Activated CD8-positive, alpha-beta memory T cell treated with anti-CD3 and anti-CD28 coated beads, Interleukin-2, amount 10 ng/mL, durations not matched to agents 7 days and 5 days (primary cell): Measurements from ENCODE around the gene SERPINB1. TPM values are rescaled to one million over a fixed set of nuclear protein-coding genes. Genes with fewer than 3 reads are reported as not detected.

ENCODE experiments used
- ATAC-seq: fragments of 150-1000 bp; cut with Tn5 transposase; one replicate; pipeline ENCODE4 v1.10.0; 2021; ENCODE audit warnings: moderate library complexity
- CTCF ChIA-PET: fragments of 350-600 bp; sonication (Branson Sonifier 250); formaldehyde crosslinking; loops from one replicate; lab custom pipeline; 2021; ENCODE audit warnings: antibody characterized with exemption; lab: Charles Lee
- DNase-seq: peaks from one replicate; pipeline ENCODE4 v3.0.0-alpha.2; 2020
- H3K27ac Mint-ChIP-seq: one replicate; pipeline ENCODE4 v1.8.0; 2021; ENCODE audit warnings: mild to moderate bottlenecking, mixed read lengths
- H3K27me3 Mint-ChIP-seq: one replicate; pipeline ENCODE4 v1.8.0; 2021; ENCODE audit warnings: mixed read lengths
- H3K36me3 Mint-ChIP-seq: one replicate; pipeline ENCODE4 v1.8.0; 2021; ENCODE audit warnings: mild to moderate bottlenecking, mixed read lengths
- H3K4me1 Mint-ChIP-seq: one replicate; pipeline ENCODE4 v1.8.0; 2021; ENCODE audit warnings: mixed read lengths
- H3K4me3 Mint-ChIP-seq: one replicate; pipeline ENCODE4 v1.8.0; 2021; ENCODE audit warnings: mild to moderate bottlenecking, moderate library complexity, mixed read lengths
- H3K9me3 Mint-ChIP-seq: one replicate; pipeline ENCODE4 v1.8.0; 2022; ENCODE audit warnings: low read depth, mixed read lengths
- total RNA-seq, 2 experiments: library from RNA; stranded (reverse); gene quantifications; one replicate each; pipeline ENCODE4 v1.2.3, GENCODE V29; 2021

The SERPINB1 gene
- total RNA-seq, 2 experiments from 2014 or later, result 55.2 to 65.7 TPM

- Mint-ChIP-seq H3K36me3 (no peaks in the 10 kb centered on the region), H3K4me1 (peaks cover 25% of the 10 kb centered on the region), H3K9me3 (no peaks in the 10 kb centered on the region), H3K4me3 (no peak overlapping the region), H3K27ac (no peak overlapping the region), H3K27me3 (no peaks in the 10 kb centered on the region)
- ATAC-seq (no peak), DNase-seq (no peak)
- CTCF ChIA-PET, result interaction anchor here (0.9 kb wide), 1 partner anchor 41 kb away, joined by 3 read pairs; the partner anchor contains the start of gene SERPINB1
Observed at GRCh38 chr6:2800552-2801316, 40.9 kb downstream of the SERPINB1 start.

- Mint-ChIP-seq H3K9me3 (no peaks in the 10 kb centered on the region), H3K4me3 (no peak overlapping the region), H3K27ac (no peak overlapping the region), H3K4me1 (peaks cover 28% of the 10 kb centered on the region), H3K36me3 (no peaks in the 10 kb centered on the region), H3K27me3 (no peaks in the 10 kb centered on the region)
- ATAC-seq, result peak; percentile 64
- no peak for DNase-seq
- CTCF ChIA-PET, result interaction anchor here (0.9 kb wide), 1 partner anchor 42 kb away, joined by 3 read pairs; the partner anchor contains the start of gene SERPINB1
Observed at GRCh38 chr6:2799936-2800527, 41.6 kb downstream of the SERPINB1 start.

DNA sequence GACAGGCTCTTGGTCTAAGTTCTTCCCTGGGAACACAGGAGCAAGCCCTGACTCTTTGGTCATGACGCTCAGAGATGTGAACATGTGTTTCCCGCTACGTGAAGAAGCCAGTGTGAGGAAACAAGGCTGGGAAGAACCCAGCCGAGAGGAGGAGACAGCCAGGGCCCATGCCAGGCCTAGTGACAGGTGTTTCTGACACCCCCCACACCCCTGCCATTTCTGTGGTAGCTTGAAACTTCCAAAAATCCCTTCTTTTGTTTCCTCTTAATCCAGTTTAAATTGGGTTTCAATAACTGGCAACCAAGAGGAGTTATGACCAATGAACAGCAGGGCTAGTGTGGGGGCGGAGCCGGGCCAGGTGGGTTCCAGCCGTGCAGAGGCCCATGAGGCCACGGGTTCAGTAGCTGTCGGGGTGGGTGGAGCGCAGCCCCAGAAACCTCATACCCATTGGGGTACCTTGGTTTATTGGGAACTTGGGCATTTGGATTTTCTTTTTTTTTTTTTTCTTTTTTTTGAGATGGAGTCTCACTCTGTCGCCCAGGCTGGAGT is 43.0 kb downstream of the SERPINB1 start:
- H3K4me1 Mint-ChIP-seq, result peaks cover 36% of the 10 kb centered on the region
- no peak overlapping the region for H3K4me3 Mint-ChIP-seq
- no peak overlapping the region for H3K27ac Mint-ChIP-seq
- DNase-seq (no peak), ATAC-seq (no peak)
- H3K9me3 Mint-ChIP-seq, result no peaks in the 10 kb centered on the region
- CTCF ChIA-PET, result interaction anchor here (0.9 to 2.2 kb wide), 4 partner anchors 26 to 134 kb away, joined by 3 to 9 read pairs (median 4); no protein-coding TSS in a partner anchor
- H3K36me3 Mint-ChIP-seq, result no peaks in the 10 kb centered on the region
- H3K27me3 Mint-ChIP-seq, result no peaks in the 10 kb centered on the region

DNA sequence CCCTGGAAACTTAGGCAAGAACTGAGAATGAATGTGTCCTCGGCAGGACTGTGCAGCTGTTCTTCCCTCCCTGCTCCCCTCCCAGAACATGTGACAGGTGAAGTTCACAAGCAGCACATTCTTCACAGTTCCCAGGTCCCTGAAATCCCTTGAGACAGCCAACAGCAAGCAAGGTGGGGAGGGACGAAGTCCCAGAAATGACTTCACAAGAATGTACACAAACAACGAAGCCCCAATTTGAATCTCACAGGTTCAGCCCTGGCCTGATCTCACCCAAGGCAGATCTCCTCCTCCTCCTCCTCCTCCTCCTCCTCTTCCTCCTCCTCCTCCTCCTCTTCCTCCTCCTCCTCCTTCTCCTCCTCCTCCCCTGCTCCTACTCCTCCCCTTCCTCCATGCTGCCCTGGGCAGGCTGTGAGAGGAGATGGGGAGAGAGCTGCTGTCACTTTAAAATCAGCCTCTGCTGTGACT is 44.1 kb downstream of the SERPINB1 start:
- H3K36me3 Mint-ChIP-seq, result no peaks in the 10 kb centered on the region
- H3K4me3 Mint-ChIP-seq, result no peak overlapping the region
- no peaks in the 10 kb centered on the region for H3K9me3 Mint-ChIP-seq
- ATAC-seq (no peak), DNase-seq (no peak)
- H3K27ac Mint-ChIP-seq, result no peak overlapping the region
- CTCF ChIA-PET, result interaction anchor here (0.9 to 2.2 kb wide), 5 partner anchors 14 to 155 kb away, joined by 3 to 9 read pairs (median 4); no protein-coding TSS in a partner anchor
- no peaks in the 10 kb centered on the region for H3K27me3 Mint-ChIP-seq
- peaks cover 47% of the 10 kb centered on the region for H3K4me1 Mint-ChIP-seq

DNA sequence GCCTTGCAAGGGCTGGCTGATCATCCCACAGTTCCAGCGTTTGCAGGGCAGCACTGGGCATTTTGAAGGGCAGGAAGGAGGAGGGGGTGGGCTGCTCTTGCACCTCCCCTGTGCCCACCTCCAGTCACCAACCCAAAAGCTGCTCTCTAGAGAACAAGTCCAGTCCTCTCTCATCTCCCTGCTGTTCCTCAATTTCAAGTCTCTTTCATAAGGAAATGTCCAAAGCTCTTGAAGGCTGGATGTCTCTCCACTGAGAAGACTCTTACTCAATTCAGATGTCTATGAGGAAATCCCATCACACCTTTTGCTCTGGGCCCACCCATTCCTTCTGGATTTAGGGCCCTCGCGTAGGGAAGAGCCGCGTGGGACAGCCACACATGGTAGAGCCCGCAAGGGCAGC is 44.8 kb downstream of the SERPINB1 start:
- no peak overlapping the region for H3K4me3 Mint-ChIP-seq
- ATAC-seq, result no peak
- CTCF ChIA-PET, result interaction anchor here (0.9 to 2.2 kb wide), 4 partner anchors 13 to 156 kb away, joined by 3 to 9 read pairs (median 4); no protein-coding TSS in a partner anchor
- no peaks in the 10 kb centered on the region for H3K9me3 Mint-ChIP-seq
- no peaks in the 10 kb centered on the region for H3K36me3 Mint-ChIP-seq
- no peak for DNase-seq
- no peak overlapping the region for H3K27ac Mint-ChIP-seq
- H3K27me3 Mint-ChIP-seq, result no peaks in the 10 kb centered on the region
- peaks cover 52% of the 10 kb centered on the region for H3K4me1 Mint-ChIP-seq

DNA sequence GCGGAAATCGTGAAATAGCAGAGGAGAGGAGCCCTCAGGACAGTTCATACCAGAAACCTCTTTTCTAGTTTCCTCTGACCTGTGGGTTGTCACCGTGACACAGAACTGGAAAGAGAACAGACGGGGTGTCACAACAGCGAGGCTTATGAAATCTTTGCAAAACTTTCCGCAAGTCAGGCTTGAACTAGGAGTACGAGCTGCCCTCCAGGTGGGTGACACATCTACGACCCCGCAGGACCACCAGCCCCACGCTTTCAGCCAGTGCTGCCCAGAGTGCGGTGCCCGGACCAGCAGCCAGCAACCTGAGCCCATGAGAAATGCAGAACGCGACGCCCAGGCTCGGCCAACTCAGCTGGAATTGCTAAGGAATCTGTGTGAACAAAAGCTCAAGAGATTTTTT is 45.7 kb downstream of the SERPINB1 start:
- Mint-ChIP-seq H3K36me3 (no peaks in the 10 kb centered on the region), H3K27me3 (no peaks in the 10 kb centered on the region), H3K9me3 (no peaks in the 10 kb centered on the region), H3K4me1 (peaks cover 59% of the 10 kb centered on the region), H3K4me3 (no peak overlapping the region), H3K27ac (no peak overlapping the region)
- CTCF ChIA-PET, result no interaction called here
- DNase-seq, result no peak
- ATAC-seq, result no peak

GRCh38 chr6:2795162-2795561 is 46.5 kb downstream of the SERPINB1 start:
- ATAC-seq (no peak), DNase-seq (no peak)
- CTCF ChIA-PET, result interaction anchor here (1.4 to 1.8 kb wide), 2 partner anchors 51 to 139 kb away, joined by 4 read pairs; no protein-coding TSS in a partner anchor
- Mint-ChIP-seq H3K27me3 (no peaks in the 10 kb centered on the region), H3K4me1 (peaks cover 56% of the 10 kb centered on the region), H3K27ac (no peak overlapping the region), H3K4me3 (no peak overlapping the region), H3K9me3 (no peaks in the 10 kb centered on the region), H3K36me3 (no peaks in the 10 kb centered on the region)

DNA sequence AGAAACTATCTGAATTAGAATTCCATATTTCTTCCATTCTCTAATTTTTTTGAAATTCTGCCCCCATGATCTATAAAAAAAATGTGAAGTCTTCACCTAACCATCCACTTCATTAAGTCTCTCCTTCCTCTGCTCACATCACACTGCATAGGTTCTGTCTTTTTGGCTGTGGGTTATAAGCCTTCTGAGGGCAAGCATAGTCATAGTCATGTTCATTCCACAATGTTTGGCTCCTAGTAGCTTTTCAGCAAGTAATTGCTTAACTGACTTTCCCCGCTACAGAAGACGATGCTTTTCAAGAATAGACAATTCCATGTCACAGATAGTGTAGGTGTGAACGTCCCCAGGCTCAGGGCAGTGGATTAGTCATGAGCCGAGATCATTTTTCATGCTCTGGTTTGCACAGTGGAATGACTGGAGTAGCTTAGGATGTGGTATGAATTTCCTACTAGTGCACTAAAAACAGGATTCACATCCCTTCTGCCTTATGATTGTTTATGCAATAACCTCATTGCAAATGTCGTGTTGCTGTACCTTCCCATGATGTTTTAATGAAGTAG is 47.4 kb downstream of the SERPINB1 start:
- ATAC-seq, result no peak
- H3K4me1 Mint-ChIP-seq, result peaks cover 47% of the 10 kb centered on the region

GRCh38 chr6:2793534-2794151 is 48.0 kb downstream of the SERPINB1 start:
- Mint-ChIP-seq H3K4me1 (peaks cover 45% of the 10 kb centered on the region), H3K27ac (peak overlapping the region; percentile 85), H3K4me3 (peak overlapping the region; percentile 20), H3K27me3 (no peaks in the 10 kb centered on the region), H3K9me3 (no peaks in the 10 kb centered on the region), H3K36me3 (no peaks in the 10 kb centered on the region)
- CTCF ChIA-PET, result interaction anchor here (0.8 to 1.9 kb wide), 13 partner anchors 10 to 270 kb away, joined by 3 to 6 read pairs (median 4); partner anchors contain the start of genes SERPINB1 and WRNIP1
- ATAC-seq (peak; percentile 71), DNase-seq (peak; percentile 66)

More for the DNA sequence above, 47.4 kb downstream of the SERPINB1 start:
- no peaks in the 10 kb centered on the region for H3K27me3 Mint-ChIP-seq
- peak overlapping the region; percentile 85 for H3K27ac Mint-ChIP-seq
- no peaks in the 10 kb centered on the region for H3K36me3 Mint-ChIP-seq
- no peaks in the 10 kb centered on the region for H3K9me3 Mint-ChIP-seq
- CTCF ChIA-PET, result interaction anchor here (1.1 to 1.9 kb wide), 12 partner anchors 10 to 270 kb away, joined by 3 to 6 read pairs (median 4); partner anchors contain the start of genes SERPINB1 and WRNIP1
- no peak for DNase-seq
- no peak overlapping the region for H3K4me3 Mint-ChIP-seq

- peaks cover 43% of the 10 kb centered on the region for H3K4me1 Mint-ChIP-seq
- H3K36me3 Mint-ChIP-seq, result peaks cover 4% of the 10 kb centered on the region
- H3K27me3 Mint-ChIP-seq, result no peaks in the 10 kb centered on the region
- DNase-seq, result no peak
- H3K4me3 Mint-ChIP-seq, result no peak overlapping the region
- ATAC-seq, result no peak
- H3K9me3 Mint-ChIP-seq, result no peaks in the 10 kb centered on the region
- CTCF ChIA-PET, result interaction anchor here (1.1 to 3.8 kb wide), 16 partner anchors 19 to 196 kb away, joined by 4 to 53 read pairs (median 7); partner anchors contain the start of genes SERPINB1 and WRNIP1
- H3K27ac Mint-ChIP-seq, result peak overlapping the region; percentile 85
Observed at GRCh38 chr6:2792330-2793110, 49.1 kb downstream of the SERPINB1 start.

DNA sequence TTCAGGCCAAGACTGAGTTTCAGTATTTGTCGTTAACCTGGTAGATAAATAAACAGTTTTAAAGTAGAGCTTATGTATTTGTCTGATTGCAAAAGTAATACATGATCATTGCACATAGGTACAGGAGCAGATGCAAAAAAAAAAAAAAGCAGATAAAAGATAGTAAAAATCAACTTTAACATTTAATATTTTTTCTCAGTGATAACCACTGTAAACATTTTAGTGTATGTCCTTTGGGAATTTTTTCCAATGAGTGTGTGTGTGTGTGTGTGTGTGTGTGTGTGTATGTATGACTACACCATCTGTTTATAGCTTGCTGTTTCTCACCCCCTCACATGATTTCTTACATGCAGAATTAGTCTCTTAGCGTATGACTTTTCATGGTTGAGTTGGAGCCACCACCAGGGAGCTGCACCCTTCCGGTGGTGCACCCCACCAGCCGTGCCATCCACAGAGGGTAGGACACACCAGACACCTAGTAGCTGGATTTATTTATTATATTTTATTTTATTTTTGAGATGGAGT is 50.2 kb downstream of the SERPINB1 start:
- Mint-ChIP-seq H3K4me1 (peaks cover 37% of the 10 kb centered on the region), H3K27me3 (no peaks in the 10 kb centered on the region), H3K4me3 (no peak overlapping the region), H3K9me3 (no peaks in the 10 kb centered on the region), H3K27ac (peak overlapping the region; percentile 76), H3K36me3 (peaks cover 9% of the 10 kb centered on the region)
- ATAC-seq (no peak), DNase-seq (no peak)
- CTCF ChIA-PET, result interaction anchor here (0.7 to 3.8 kb wide), 41 partner anchors 9 to 335 kb away, joined by 3 to 55 read pairs (median 5); partner anchors contain the start of genes MYLK4, SERPINB1 and WRNIP1
